HG02588 (cell line): Measurements from ENCODE around the gene SNX30.

Source experiments
- ATAC-seq: cut with Tn5 transposase; IDR thresholded peaks from one replicate; pipeline ENCODE4 v1.9.1; 2021; ENCODE audit warnings: mild to moderate bottlenecking, moderate library complexity; ENCODE audit not compliant: unreplicated experiment

Gene SNX30

DNA sequence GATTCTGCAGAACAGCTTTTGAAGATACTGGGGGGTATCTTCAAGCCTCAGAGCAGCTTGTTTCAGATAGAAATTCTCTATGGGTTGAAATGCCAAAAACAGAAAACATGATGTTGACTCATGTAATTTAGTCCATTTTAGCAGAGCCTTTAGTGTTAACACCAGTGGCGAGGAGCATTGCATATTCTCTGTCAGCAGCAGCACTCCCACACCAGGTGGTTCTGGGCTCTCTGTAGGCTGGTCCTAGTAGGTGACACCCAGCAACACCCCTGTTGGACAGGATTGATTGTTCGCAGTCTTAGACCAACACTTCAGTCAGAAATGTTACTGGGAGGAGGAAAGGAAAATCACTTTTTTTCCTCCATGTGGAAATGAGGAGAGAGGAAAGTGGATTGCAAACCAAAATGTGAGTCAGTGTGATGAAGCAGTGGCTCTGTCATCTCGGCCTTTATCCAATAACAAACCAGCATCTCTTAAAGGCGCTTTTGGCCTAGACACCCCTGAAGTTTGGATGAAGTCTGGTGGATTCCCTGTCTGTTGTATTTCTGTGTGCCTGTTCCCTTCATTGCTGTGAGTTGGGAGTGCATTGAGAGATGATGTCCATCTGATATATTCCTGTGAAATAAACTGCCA lies 123.3 kb downstream of the SNX30 start:
- ATAC-seq: no peak

DNA sequence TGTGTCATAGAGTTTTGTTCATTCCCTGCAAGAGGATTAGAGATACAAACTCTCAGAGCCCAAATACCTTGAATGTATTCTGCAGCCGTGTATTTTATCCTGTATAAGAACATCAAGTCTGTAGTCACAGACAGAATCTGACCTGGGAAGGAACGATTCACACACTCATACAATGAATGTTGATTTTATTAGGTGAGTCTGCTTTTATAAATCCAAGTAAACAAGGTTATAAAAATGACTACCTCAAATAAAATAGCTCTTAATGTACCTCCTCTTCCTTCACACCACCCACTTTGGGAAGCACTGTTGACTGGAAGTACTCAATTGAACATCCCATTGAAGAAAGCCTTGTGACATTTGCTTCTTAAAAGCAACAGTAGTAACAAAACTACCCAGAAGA lies 128.2 kb downstream of the SNX30 start:
- ATAC-seq: no peak

DNA sequence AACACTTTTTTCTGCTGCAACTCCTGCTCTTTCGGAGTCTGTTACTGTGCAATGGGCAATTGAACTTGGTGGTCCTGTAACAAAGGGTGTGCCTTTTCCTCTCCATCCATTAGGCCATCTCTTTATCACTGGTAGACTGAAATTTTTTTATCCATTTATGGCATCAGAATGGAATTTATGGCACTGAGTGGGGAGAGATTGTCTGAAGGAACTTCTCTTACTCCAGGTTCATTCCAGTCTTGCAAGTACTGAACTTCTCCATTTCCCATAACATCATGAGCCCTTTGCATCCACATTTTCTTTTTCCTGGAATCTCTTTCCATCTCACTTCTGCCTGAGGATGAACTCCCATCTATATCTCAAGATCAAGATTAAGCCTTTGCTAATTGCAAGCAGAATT lies 130.1 kb downstream of the SNX30 start:
- ATAC-seq: no peak

DNA sequence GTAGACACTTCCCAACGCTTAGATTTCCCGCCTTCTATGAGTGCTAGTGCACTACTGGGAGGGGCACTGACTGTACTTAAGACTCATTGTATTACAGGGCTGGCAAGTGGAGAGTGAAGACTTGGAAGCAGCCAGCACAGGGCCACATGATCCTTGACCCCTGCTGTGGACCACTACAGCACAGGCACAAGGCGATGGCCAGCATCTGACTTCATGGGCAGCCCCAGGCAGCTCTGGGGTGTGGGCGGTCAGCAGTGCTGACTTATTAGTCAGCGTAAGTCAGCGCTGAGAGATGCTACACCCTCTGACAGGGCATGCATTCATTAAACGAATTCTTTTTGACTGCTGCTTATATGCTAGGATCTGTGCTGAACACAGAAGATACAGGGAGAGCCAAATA lies 130.8 kb downstream of the SNX30 start:
- no peak for ATAC-seq

- ATAC-seq: no peak
These were observed 133.5 kb downstream of the SNX30 start for GRCh38 chr9:112884101-112884500.

GRCh38 chr9:112884721-112885120 lies 134.2 kb downstream of the SNX30 start:
- no peak for ATAC-seq

DNA sequence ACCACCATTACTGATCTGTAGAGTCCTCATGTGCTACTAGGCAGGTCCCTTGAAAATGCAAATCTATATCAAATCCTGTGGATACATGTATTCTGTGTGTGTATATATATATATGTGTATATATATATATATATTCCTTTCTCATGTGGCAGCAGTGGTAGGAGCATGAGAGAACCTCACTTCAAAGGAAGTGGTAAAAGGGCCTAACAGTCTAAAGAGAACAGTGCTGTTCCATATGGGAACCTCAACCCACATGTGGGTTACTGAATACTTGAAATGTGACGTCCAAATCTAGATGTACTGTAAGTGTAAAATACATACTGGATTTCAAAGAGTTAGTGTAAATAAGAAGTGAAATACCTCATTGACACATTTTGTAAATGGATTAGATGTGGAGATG lies 134.8 kb downstream of the SNX30 start:
- ATAC-seq: no peak

DNA sequence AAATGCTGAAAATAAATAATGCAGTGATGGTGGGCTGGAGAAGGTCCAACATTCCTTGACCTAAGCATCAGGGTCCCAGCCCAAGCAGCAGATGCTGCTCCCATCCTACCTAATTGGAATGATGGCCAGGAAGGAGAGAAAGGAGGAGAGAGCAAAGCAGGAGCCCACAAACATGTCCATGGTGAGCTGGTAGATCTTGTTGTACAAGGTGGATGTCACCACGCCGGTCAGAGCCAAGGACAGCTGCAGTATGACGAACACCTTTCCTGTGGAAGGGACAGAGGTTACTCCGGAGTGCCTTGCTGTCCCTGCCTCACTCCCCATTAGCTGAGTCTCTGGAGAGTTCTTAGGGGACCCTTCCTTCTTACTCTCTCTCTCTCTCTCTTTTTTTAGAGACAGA lies 135.8 kb downstream of the SNX30 start:
- ATAC-seq: no peak

GRCh38 chr9:112887381-112887780 lies 136.8 kb downstream of the SNX30 start:
- ATAC-seq: no peak

- ATAC-seq: no peak
These were observed 139.8 kb downstream of the SNX30 start, which contains the start of gene SLC46A2 for GRCh38 chr9:112890106-112891081. Gene SLC46A2, minus strand, starts transcription at chr9:112890876. Its CDS starts 195 bp downstream, at chr9:112890681.

DNA sequence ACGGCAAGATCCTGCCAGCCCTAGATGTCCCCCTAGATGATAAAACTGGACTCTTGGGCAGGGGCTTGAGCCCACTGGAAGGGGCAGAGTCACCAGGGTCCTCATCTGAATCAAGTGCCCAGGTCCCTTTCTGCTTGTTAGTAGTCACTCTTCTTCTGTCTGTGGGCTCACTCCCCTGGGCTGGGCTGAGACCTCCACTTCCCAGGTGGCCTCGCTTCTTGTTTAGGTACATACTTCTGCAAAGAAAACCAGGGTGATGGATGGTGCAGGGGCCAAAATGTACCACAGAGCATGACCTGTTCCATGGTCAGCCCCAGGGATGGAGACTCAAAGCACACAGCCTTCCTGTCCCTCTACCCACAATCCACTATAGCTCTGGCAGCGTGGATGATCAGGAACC lies 141.0 kb downstream of the SNX30 start:
- no peak for ATAC-seq

GRCh38 chr9:112892981-112893380 lies 142.4 kb downstream of the SNX30 start:
- no peak for ATAC-seq

DNA sequence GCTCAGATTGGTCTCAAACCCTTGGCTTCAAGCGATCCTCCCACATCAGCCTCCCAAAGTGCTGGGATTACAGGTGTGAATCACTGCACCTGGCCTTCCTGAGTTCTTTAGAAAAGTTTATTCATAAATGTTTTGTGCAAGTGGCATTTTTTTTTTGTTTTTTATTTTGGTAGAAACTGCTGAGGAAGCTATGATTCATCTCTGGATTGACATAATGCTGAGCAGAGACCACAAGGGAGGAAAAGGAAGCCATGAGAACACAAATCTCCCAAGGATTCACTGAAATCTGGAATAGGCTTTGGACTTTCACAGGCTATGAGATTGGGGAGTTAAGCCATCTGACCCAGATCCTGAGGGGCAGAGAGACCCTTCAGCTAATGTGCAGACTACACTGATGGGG lies 143.5 kb downstream of the SNX30 start:
- ATAC-seq: no peak

DNA sequence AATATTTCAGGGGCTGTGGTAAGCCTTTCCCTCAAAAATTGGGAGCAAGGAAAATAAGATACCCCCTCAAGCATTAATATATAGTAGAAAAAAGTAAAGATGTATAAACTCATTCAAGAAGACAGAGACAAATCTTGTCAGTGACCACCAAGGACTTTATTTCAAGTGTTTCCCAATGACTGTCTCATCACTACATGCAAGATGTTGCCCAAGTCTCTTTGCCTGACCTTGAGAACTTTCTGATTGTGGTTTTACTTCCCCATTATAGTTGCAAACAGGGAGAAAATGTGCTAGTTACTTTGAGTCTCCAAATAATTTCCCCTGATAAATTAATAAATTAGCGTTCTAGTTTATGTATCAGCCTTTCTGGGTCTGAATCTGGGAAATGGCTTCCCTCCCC lies 144.1 kb downstream of the SNX30 start:
- no peak for ATAC-seq

DNA sequence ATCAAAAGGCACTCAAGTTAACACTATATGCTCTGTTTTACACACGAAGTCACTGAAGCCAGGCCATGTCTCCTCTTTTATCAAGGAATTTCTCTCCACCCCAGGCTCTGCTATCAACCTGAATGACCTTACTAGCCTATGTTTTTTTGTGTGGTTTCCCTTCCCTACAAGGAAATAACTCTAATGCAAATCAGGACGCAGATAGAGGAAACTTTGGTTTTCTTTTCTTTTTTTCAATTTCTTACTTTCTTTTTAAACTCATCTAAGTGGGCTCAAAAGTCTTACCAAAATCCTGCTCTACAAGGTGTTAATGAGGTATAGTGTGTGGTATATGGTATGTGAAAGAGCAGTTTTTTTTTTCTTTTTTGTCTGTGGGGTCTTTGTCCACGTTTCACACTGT lies 145.6 kb downstream of the SNX30 start:
- no peak for ATAC-seq

- no peak for ATAC-seq
These were observed 148.3 kb downstream of the SNX30 start for GRCh38 chr9:112898872-112899311.

DNA sequence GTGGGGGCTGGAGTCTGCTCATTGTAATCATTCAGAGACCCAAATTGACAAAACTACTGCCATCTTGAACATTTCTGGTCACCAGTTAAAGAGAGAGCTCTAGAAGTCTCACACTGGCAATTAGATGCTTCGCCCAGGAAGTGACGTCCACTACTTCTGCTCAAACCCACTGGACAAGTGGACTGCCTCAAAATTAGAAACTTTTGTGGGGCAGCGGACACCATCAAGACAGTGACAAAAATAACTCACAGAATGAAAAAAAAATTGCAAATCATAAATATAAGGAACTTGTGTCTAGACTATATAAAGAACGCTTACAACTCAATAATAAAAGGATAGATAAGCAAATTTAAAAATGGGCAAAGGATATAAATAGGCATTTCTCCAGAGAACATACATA lies 149.9 kb downstream of the SNX30 start:
- no peak for ATAC-seq

DNA sequence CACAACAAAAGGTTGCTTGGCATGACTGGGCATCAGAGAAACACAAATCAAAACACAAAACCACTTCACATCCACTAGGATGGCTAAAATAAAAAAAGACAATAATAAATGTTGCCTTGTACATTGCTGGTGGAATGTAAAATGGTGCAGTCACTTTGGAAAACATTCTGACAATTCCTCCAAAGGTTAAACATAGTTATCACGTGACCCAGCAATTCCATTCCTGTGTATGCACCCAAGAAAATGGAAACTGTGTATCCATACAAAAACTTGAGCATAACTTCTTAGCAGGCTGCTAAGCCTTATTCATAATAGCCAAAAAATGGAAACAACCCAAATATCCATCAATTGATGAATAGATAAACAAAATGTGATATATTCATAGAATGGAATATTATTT lies 150.3 kb downstream of the SNX30 start:
- ATAC-seq: no peak

GRCh38 chr9:112905084-112905483 lies 154.5 kb downstream of the SNX30 start:
- ATAC-seq: no peak

GRCh38 chr9:112911736-112912135 lies 161.2 kb downstream of the SNX30 start:
- ATAC-seq: no peak

- no peak for ATAC-seq
These were observed 162.1 kb downstream of the SNX30 start for GRCh38 chr9:112912636-112913035.

DNA sequence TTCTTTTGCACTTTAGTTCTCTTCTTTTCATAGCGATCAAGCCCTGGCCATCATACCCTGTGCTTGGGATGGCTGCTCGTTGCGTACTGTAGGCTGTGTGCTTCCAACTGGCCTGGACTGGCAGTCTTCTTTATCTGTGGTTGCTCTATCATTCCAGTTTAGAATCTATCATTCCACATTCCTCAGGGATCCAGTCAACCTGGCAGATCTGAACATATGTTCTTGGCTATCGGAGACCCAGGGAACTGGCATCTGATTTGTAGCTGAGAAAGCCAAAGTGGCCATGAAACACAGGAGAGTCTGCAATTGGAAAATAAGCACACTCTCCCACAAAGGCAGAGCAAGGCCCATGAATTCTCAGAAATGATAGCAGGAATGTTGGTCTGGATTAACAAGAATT lies 162.8 kb downstream of the SNX30 start:
- ATAC-seq: no peak
